AG09319 (cell line): ENCODE data around the gene CELA3A.
"Not testable (repeated sequence)": the region's sequence is repeated elsewhere in the genome, so short reads cannot be mapped to it uniquely, and the experiment has no call there.

ENCODE experiments used
- DNase-seq: peaks from one replicate; pipeline ENCODE4 v3.0.0-alpha.2; 2010; ENCODE audit warnings: low read depth; ENCODE audit errors: extremely low read depth
- TF ChIP-seq, protein P1 (sequence below): IDR thresholded peaks from 2 replicates; pipeline ENCODE4 v1.5.1; 2011; ENCODE audit warnings: low read depth, mild to moderate bottlenecking, inconsistent platforms, low read length, moderate library complexity

Gene CELA3A

DNA sequence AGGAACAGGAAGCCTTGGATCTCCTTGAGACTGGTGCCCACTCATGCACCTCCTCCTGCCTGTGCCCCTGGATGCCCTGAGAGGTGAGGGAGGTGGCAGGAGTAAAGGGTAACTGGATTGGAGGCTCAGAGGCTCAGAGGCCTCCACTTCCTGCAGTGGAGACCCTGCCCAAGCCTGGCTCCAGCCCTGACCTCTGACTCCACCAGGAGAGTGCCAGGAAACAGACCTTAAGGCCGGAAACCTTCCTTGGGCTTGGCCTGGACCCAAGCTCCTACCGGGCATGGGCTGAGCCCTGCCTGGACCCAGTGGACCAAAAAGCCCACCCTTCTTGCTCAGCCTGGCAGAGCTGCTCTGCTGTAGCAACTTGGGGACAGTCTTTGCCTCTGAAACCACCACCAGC lies 39.7 kb upstream of the CELA3A start:
- TF ChIP-seq, protein P1, sequence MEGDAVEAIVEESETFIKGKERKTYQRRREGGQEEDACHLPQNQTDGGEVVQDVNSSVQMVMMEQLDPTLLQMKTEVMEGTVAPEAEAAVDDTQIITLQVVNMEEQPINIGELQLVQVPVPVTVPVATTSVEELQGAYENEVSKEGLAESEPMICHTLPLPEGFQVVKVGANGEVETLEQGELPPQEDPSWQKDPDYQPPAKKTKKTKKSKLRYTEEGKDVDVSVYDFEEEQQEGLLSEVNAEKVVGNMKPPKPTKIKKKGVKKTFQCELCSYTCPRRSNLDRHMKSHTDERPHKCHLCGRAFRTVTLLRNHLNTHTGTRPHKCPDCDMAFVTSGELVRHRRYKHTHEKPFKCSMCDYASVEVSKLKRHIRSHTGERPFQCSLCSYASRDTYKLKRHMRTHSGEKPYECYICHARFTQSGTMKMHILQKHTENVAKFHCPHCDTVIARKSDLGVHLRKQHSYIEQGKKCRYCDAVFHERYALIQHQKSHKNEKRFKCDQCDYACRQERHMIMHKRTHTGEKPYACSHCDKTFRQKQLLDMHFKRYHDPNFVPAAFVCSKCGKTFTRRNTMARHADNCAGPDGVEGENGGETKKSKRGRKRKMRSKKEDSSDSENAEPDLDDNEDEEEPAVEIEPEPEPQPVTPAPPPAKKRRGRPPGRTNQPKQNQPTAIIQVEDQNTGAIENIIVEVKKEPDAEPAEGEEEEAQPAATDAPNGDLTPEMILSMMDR, result no peak

DNA sequence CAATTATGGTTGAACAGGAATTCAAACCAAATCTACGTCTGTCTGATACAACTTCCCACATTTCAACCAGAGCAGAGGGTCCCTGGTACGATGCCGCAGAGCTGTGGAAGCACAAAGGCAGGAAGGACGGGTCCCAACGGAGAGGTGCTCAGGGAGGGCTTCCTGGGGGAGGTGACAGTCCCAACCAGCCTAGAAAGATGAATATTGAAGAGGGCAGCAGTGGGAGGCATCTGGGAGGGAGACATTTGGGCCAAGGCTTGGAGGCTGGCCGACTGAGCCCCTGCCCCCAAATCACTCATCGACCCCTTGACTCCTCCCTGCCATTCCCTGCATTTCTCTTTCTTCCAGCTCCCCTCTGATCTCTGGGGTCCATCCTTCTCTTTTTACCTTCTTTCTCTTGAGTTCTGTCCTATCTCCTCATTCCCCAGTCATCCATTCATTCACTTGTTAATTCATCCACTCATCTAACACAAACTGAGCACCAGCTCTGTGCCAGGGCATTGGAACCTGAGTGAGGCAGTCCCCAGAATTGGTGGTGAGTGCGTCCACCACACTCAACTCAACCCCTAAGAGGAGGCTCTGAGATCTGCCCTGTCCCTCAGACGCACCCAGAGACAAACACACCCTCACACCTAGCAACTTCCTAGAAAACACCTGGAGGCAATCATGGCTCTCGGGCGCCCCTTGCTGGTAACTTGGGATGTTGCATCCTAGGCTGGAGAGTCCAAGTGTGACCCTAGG lies 37.8 kb upstream of the CELA3A start:
- DNase-seq, result peak; percentile 19
- TF ChIP-seq, protein P1, result peak; percentile 90

More for the DNA sequence above, 39.7 kb upstream of the CELA3A start:
- DNase-seq, result no peak

- TF ChIP-seq, protein P1, result no peak
- DNase-seq, result no peak
Observed at GRCh38 chr1:21966247-21967000, 35.0 kb upstream of the CELA3A start.

GRCh38 chr1:21967216-21967615 lies 34.2 kb upstream of the CELA3A start:
- DNase-seq, result not testable (repeated sequence)

DNA sequence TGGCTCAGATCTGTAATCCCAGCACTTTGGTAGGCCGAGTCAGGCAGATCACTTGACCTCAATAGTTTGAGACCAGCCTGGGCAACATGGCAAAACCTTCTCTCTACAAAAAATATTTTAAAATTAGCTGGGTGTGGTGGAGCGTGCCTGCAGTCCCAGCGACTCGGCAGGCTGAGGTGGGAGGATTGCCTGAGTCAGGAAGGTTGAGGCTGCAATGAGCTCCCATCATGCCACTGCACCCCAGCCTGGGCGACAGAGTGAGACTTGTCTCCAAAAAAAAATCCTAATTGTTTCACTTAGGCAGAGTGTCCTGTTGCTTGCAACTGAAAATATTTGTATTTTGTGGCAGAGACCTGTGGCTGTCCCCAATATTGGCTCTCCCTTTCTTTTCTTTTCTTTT lies 32.4 kb upstream of the CELA3A start:
- DNase-seq, result not testable (repeated sequence)

DNA sequence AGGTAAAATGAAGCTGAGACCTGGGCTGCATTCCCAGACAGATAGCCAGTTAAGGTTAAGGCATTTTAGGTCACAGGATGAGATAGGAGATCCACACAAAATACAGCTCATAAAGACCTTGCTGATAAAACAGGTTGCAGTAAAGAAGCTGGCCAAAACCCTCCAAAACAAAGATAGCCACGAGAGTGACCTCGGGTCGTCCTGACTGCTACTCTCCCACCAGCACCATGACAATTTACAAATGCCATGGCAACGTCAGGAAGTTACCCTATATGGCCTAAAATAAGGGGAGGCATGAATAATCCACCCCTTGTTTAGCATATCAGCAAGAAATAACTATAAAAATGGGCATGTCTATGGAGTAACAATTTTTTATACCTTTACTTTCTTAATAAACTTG lies 30.9 kb upstream of the CELA3A start:
- not testable (repeated sequence) for DNase-seq

DNA sequence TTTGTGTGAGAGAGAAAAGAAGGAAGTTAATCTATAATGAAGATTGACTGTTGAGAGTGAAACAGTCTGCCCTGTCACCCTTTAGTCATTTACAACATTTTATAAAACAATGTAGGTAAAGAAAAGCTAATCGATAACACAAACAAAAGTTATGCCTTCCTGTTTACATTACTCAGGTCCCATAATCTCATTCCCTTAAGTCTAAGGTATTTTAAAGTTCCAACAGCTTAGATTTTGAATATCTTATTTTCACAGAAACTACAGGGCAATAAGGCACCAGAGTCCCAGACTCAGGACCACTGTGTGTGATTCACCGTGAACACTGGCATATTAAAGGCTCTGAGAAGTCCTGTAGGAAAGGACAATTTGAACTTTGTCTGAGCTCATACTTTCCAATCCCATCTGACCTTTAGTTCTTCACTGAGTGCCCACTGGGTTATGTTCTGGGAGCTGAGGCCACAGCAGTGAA lies 28.4 kb upstream of the CELA3A start:
- DNase-seq, result not testable (repeated sequence)

GRCh38 chr1:21973948-21974347 lies 27.5 kb upstream of the CELA3A start:
- DNase-seq, result not testable (repeated sequence)

DNA sequence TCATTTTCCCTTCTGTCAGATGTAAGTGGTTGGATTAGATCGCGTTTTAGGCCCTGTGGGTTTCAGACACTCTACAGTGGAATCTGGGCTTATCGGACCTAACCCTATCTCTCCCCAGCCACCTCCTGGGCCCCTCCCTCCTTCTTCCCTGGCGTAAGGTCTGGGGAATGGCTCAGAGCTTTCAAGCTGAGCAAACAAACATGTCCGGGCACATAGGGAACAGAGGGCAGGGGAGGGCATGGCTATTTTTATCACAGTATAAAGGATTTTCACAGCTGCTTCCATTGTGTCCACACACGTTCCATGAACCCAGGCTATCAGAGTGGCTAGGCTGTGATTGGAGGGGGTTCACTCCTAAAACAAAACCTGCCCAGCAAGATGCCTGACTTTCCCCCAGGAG lies 26.8 kb upstream of the CELA3A start:
- DNase-seq, result not testable (repeated sequence)

- not testable (repeated sequence) for DNase-seq
Observed at GRCh38 chr1:21975296-21975695, 26.2 kb upstream of the CELA3A start.

DNA sequence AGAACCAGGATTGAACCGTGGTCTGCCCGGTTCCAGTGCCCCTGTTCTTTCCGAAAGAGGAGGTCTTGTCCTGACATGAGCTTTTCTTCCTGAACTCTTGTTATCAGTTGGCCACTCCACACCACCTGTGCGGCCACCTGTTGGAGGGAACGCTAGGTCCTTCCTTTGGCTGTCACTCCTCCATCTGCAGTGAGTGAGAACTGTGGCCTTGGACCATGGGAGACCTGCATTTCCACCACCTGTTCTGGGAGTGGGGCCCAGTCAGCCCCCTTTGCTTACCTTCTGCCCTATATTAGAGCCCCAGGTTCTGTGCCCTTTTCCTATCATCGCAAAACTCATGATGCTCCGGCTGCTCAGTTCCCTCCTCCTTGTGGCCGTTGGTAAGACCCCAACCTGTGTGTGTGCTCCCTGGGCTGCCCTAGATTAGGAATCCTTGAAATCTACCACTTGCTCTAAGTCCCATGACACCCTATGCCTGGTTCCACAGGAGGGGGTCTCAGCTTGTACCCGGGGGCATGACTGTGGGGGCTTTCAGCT lies 24.7 kb upstream of the CELA3A start, which contains the start of gene CELA3B:
CELA3B (plus strand) TSS at position 320 of the 537 bp plus-strand sequence; CDS start at position 338, 18 bp downstream.
- not testable (repeated sequence) for DNase-seq

GRCh38 chr1:21978209-21978608 lies 23.2 kb upstream of the CELA3A start:
- DNase-seq, result not testable (repeated sequence)

- DNase-seq, result not testable (repeated sequence)
Observed at GRCh38 chr1:21980515-21981220, 20.8 kb upstream of the CELA3A start.

DNA sequence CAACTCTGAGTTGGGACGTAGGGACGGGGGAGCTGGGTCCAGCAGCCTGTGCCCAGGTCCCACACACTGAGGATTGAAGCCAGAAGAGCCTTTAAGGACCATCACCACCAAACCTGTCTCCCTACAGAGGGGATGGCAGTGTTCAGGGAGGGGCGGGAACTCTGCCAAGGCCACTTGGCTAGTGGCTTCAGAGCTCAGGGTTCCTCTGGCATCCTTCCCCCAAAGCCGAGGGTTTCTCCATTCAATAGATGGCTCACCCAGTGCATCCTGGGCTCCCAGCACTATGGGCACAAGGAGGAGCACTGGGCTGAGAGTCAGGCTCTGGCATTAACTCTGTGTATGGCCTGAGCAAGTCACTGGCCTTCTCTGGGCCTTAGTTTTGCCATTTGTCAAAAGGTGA lies 20.2 kb upstream of the CELA3A start:
- DNase-seq, result not testable (repeated sequence)

DNA sequence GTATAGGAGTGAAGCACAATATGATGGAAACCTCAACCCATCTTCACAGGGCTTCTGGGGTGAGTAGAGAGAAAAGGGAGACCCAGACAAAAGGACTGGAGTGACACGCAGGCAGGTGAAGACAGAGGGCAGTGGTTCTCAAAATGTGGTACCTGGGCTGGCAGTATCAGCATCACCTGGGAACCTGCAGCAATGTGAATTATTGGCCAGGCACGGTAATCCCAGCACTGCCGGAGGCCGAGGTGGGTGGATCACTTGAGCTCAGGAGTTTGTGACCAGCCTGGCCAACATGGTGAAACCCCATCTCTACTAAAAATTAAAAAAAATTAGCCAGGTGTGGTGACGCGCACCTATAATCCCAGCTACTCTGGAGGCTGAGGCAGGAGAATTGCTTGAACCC lies 19.3 kb upstream of the CELA3A start:
- DNase-seq, result not testable (repeated sequence)

GRCh38 chr1:21983539-21983938 lies 17.9 kb upstream of the CELA3A start:
- DNase-seq, result not testable (repeated sequence)
